K562 (cell line): ENCODE measurements around the gene IZUMO4. TPM values are rescaled to one million over a fixed set of nuclear protein-coding genes. Genes with fewer than 3 reads are reported as not detected.

Source experiments
- CBX1 ChIP-seq: sonication (generic); IDR thresholded peaks from 2 replicates; pipeline ENCODE4 v1.6.1; 2016; ENCODE audit warnings: antibody characterized with exemption, low read depth, mild to moderate bottlenecking
- ETS2 ChIP-seq: IDR thresholded peaks from 2 replicates; pipeline ENCODE4 v1.6.1; 2016; ENCODE audit warnings: borderline replicate concordance, missing genetic modification characterization, mild to moderate bottlenecking, moderate library complexity, missing compliant biosample characterization; ENCODE audit not compliant: poor library complexity, severe bottlenecking
- FOXP1 ChIP-seq: sonication (generic); formaldehyde crosslinking; IDR thresholded peaks from 2 replicates; pipeline ENCODE4 v1.8.0; 2022; ENCODE audit warnings: mild to moderate bottlenecking, missing genetic modification reagents
- GABPA ChIP-seq: fragments of 200-800 bp; sonication (Bioruptor generic); conservative IDR thresholded peaks from 2 replicates; pipeline ENCODE4 v1.6.1; 2016; ENCODE audit warnings: low read depth, missing genetic modification characterization, missing compliant biosample characterization
- MYC ChIP-seq, 2 experiments: fragments of 250-450 bp in 1 of 2; sonication (Bioruptor Pico) in 1 of 2; IDR thresholded peaks; 2 replicates each; pipeline versions ENCODE4 v1.5.1 to v1.6.1; 2012 to 2021; ENCODE audit warnings: low read depth in 2 of 2, borderline replicate concordance in 1 of 2, improper control_type of control experiment in 1 of 2, low read length in 1 of 2, mild to moderate bottlenecking in 1 of 2, moderate library complexity in 1 of 2
- TRIM24 ChIP-seq, 2 experiments: fragments of 450-650 bp; IDR thresholded peaks; 2 replicates each; pipeline ENCODE4 v1.6.1; 2016
- ZFX ChIP-seq: sonication (generic); formaldehyde crosslinking; IDR thresholded peaks from 2 replicates; pipeline ENCODE4 v1.8.0; 2022; ENCODE audit warnings: mild to moderate bottlenecking, missing genetic modification reagents, moderate library complexity
- ZSCAN29 ChIP-seq: fragments of 450-650 bp; IDR thresholded peaks from 2 replicates; pipeline ENCODE4 v1.6.1; 2017
- polyA plus RNA-seq, 8 experiments: library from polyadenylated mRNA; depleted of rRNA in 4 of 8; stranded (reverse) in 5 of 8; unstranded in 3 of 8; fragments of >200 nt; fragmentation: Nextera tagmentation in 2 of 8; fragmentation: Illumina TruSeq in 1 of 8; extraction: Ambion mirVana in 2 of 8; extraction: Trizol in 1 of 8; gene quantifications; 2 replicates each; pipeline versions ENCODE4 v1.2.1 to v1.2.3, GENCODE V29; 2011 to 2014; ENCODE audit warnings: inconsistent platforms in 1 of 8, missing spikeins in 1 of 8
- total RNA-seq, 7 experiments: library from RNA; depleted of rRNA in 6 of 7; stranded (reverse); fragments of >200 nt in 6 of 7; fragmentation: Illumina TruSeq in 2 of 7; extraction: Trizol in 2 of 7; gene quantifications; 2 replicates each; pipeline versions ENCODE4 v1.2.1 to v1.2.3, GENCODE V29; 2011 to 2021; ENCODE audit warnings: low replicate concordance in 1 of 7
- TF ChIP-seq, protein P1 (sequence below): fragments of 250-450 bp; sonication (Bioruptor Pico); IDR thresholded peaks from 2 replicates; pipeline ENCODE4 v1.5.0; 2021
- TF ChIP-seq, protein P2 (sequence below): fragments of 250-450 bp; sonication (Bioruptor Pico); IDR thresholded peaks from 2 replicates; pipeline ENCODE4 v1.9.0; 2021; ENCODE audit warnings: mild to moderate bottlenecking
- TF ChIP-seq, protein P3 (sequence below): sonication (generic); formaldehyde crosslinking; IDR thresholded peaks from 2 replicates; pipeline ENCODE4 v1.8.1; 2023; ENCODE audit warnings: mild to moderate bottlenecking, missing genetic modification reagents
- TF ChIP-seq, protein P4 (sequence below): sonication (generic); formaldehyde crosslinking; IDR thresholded peaks from 2 replicates; pipeline ENCODE4 v1.8.0; 2022; ENCODE audit warnings: mild to moderate bottlenecking, missing genetic modification reagents
- TF ChIP-seq, protein P5 (sequence below): sonication (generic); formaldehyde crosslinking; IDR thresholded peaks from 2 replicates; pipeline ENCODE4 v1.8.0; 2022; ENCODE audit warnings: mild to moderate bottlenecking, missing genetic modification reagents
- TF ChIP-seq, protein P6 (sequence below): fragments of 450-650 bp; IDR thresholded peaks from 2 replicates; pipeline ENCODE4 v1.6.1; 2018; ENCODE audit warnings: mild to moderate bottlenecking, low read depth; ENCODE audit not compliant: partially characterized antibody
- TF ChIP-seq, protein P7 (sequence below): sonication (generic); formaldehyde crosslinking; IDR thresholded peaks from 2 replicates; pipeline ENCODE4 v1.8.1; 2023; ENCODE audit warnings: missing genetic modification reagents, mild to moderate bottlenecking, borderline replicate concordance

The IZUMO4 gene
- total and polyA plus RNA-seq, 9 of the 15 experiments (the other 6 are each of a cell fraction or from before 2014, with no cell fraction given) = 0.07 to 3.9 (median 1.2) TPM

DNA sequence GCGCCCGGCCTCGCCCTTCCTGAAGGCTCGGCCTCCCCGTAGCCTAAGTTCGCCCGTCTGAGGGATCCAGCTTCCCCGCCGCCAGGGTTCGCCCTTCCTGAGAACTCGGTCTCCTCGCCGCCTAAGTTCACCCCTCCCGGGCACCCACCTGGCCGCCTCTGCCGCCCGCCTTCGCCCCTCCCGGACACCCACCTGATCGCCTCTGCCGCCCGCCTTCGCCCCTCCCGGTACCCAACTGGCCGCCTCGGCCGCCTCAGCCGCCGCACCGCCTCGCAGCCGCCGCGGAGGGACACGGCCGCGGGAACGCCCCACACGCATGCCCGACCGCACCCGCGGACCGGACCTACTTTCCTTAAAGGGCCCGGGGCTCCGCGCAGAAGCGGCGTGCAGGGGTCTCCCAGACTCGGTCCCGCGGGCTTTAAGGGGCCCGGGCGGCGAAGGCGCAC, 658 bp upstream of the IZUMO4 start, which contains the start of gene MOB3A (continued):
- peak; percentile 38; the same call in 1 of the 2 replicates for TF ChIP-seq CBX1
- TF ChIP-seq, protein P1, sequence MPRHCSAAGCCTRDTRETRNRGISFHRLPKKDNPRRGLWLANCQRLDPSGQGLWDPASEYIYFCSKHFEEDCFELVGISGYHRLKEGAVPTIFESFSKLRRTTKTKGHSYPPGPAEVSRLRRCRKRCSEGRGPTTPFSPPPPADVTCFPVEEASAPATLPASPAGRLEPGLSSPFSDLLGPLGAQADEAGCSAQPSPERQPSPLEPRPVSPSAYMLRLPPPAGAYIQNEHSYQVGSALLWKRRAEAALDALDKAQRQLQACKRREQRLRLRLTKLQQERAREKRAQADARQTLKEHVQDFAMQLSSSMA = 0 out of 2 replicates have a peak, but pooled peaks have one; percentile 33
- TF ChIP-seq ETS2 (tag) = peak; percentile 48
- TF ChIP-seq MYC (IDR thresholded peaks at IDR 0.05; ENCODE audit: low read depth, low read length) = peak; percentile 87
- TF ChIP-seq MYC (CRISPR knock-in tag; IDR thresholded peaks at IDR 0.05; ENCODE audit: borderline replicate concordance, low read depth) = no peak
- no peak for TF ChIP-seq ZSCAN29
- TF ChIP-seq, protein P2, sequence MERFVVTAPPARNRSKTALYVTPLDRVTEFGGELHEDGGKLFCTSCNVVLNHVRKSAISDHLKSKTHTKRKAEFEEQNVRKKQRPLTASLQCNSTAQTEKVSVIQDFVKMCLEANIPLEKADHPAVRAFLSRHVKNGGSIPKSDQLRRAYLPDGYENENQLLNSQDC (CRISPR knock-in tag) = peak; percentile 98
- TF ChIP-seq TRIM24 (IDR thresholded peaks at IDR 0.05) = peak in 1 of 2 experiments; percentile 56; a peak in 1 of 4 replicates
- TF ChIP-seq, protein P3, sequence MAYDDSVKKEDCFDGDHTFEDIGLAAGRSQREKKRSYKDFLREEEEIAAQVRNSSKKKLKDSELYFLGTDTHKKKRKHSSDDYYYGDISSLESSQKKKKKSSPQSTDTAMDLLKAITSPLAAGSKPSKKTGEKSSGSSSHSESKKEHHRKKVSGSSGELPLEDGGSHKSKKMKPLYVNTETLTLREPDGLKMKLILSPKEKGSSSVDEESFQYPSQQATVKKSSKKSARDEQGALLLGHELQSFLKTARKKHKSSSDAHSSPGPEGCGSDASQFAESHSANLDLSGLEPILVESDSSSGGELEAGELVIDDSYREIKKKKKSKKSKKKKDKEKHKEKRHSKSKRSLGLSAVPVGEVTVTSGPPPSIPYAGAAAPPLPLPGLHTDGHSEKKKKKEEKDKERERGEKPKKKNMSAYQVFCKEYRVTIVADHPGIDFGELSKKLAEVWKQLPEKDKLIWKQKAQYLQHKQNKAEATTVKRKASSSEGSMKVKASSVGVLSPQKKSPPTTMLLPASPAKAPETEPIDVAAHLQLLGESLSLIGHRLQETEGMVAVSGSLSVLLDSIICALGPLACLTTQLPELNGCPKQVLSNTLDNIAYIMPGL (CRISPR knock-in tag) = peak; percentile 96; the same call in 1 of the 2 replicates
- TF ChIP-seq, protein P4, sequence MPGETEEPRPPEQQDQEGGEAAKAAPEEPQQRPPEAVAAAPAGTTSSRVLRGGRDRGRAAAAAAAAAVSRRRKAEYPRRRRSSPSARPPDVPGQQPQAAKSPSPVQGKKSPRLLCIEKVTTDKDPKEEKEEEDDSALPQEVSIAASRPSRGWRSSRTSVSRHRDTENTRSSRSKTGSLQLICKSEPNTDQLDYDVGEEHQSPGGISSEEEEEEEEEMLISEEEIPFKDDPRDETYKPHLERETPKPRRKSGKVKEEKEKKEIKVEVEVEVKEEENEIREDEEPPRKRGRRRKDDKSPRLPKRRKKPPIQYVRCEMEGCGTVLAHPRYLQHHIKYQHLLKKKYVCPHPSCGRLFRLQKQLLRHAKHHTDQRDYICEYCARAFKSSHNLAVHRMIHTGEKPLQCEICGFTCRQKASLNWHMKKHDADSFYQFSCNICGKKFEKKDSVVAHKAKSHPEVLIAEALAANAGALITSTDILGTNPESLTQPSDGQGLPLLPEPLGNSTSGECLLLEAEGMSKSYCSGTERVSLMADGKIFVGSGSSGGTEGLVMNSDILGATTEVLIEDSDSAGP (CRISPR knock-in tag) = peak; percentile 100
- TF ChIP-seq, protein P5, sequence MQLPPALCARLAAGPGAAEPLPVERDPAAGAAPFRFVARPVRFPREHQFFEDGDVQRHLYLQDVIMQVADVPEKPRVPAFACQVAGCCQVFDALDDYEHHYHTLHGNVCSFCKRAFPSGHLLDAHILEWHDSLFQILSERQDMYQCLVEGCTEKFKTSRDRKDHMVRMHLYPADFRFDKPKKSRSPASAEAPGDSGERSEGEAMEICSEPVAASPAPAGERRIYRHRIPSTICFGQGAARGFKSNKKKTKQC (CRISPR knock-in tag) = peak; percentile 86
- TF ChIP-seq GABPA (tag) = peak; percentile 60
- TF ChIP-seq, protein P6, sequence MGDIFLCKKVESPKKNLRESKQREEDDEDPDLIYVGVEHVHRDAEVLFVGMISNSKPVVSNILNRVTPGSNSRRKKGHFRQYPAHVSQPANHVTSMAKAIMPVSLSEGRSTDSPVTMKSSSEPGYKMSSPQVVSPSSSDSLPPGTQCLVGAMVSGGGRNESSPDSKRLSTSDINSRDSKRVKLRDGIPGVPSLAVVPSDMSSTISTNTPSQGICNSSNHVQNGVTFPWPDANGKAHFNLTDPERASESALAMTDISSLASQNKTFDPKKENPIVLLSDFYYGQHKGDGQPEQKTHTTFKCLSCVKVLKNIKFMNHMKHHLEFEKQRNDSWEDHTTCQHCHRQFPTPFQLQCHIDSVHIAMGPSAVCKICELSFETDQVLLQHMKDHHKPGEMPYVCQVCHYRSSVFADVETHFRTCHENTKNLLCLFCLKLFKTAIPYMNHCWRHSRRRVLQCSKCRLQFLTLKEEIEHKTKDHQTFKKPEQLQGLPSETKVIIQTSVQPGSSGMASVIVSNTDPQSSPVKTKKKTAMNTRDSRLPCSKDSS = no peak
- TF ChIP-seq, protein P7, sequence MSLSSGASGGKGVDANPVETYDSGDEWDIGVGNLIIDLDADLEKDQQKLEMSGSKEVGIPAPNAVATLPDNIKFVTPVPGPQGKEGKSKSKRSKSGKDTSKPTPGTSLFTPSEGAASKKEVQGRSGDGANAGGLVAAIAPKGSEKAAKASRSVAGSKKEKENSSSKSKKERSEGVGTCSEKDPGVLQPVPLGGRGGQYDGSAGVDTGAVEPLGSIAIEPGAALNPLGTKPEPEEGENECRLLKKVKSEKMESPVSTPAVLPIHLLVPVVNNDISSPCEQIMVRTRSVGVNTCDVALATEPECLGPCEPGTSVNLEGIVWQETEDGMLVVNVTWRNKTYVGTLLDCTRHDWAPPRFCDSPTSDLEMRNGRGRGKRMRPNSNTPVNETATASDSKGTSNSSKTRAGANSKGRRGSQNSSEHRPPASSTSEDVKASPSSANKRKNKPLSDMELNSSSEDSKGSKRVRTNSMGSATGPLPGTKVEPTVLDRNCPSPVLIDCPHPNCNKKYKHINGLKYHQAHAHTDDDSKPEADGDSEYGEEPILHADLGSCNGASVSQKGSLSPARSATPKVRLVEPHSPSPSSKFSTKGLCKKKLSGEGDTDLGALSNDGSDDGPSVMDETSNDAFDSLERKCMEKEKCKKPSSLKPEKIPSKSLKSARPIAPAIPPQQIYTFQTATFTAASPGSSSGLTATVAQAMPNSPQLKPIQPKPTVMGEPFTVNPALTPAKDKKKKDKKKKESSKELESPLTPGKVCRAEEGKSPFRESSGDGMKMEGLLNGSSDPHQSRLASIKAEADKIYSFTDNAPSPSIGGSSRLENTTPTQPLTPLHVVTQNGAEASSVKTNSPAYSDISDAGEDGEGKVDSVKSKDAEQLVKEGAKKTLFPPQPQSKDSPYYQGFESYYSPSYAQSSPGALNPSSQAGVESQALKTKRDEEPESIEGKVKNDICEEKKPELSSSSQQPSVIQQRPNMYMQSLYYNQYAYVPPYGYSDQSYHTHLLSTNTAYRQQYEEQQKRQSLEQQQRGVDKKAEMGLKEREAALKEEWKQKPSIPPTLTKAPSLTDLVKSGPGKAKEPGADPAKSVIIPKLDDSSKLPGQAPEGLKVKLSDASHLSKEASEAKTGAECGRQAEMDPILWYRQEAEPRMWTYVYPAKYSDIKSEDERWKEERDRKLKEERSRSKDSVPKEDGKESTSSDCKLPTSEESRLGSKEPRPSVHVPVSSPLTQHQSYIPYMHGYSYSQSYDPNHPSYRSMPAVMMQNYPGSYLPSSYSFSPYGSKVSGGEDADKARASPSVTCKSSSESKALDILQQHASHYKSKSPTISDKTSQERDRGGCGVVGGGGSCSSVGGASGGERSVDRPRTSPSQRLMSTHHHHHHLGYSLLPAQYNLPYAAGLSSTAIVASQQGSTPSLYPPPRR (CRISPR knock-in tag) = peak; percentile 92; the same call in 1 of the 2 replicates
- TF ChIP-seq ZFX (CRISPR knock-in tag) = peak; percentile 79
- TF ChIP-seq FOXP1 (CRISPR knock-in tag) = peak; percentile 91; the same call in 1 of the 2 replicates
